Measurements from ENCODE around the gene KCNJ12.

KCNJ12 gene

DNA sequence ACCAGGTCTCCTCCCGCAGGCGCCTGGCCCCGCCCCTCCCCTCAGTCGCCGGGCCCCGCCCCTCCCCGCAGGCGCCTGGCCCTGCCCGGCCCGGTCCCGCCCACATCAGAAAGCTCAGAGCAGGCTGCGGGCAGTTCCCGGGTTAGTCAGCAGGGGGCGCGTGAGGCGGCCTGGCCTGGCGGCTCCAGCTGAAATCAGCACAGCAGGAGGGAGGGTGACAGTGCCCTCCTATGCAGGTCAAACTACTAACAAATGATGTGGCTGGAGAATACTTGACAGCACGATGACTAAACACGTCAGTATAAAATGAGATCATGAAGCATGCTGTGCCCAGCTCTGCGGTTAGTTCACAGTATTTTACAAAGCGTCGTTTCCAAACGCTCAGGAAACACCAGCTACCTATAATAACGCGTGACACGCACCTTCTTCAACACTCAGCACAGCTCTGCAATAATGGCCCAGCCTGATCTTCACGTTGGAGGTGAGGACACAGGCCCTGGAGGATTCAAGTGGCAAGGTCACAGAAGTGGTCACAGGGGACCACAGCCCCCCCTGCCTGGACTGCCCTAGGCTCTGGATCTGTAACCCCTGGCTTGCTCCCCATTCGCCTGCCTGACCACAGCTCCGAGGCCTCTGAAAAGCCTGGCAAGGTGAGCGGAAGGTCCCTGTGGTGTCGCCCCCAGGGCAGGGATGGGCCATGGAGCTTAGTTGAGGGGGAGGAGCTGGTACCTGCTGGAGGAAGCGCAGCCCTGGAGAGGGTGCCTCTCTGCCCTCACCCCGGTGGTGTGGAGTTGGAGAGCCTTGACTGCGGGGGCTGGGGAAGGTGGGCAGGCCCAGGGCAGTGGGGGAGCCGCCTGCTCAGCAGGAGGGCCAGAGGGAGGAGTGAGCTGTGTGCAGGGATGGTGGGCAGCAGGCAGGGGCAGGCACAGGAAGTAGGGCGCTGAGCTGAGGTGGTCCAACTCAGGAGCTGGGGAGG lies 81.2 kb downstream of the KCNJ12 start (continued):
- peak; percentile 80 for TF ChIP-seq WT1 (tag by site-specific recombination; IDR thresholded peaks at IDR 0.05)
- peak; percentile 62 for TF ChIP-seq SP2 (tag by site-specific recombination; IDR thresholded peaks at IDR 0.05)
- TF ChIP-seq ZFHX2 (tag by site-specific recombination; conservative IDR thresholded peaks at IDR 0.05), result peak; percentile 92
- TF ChIP-seq ZNF629 (tag by site-specific recombination; IDR thresholded peaks at IDR 0.05), result peak; percentile 99
- TF ChIP-seq RBAK (tag by site-specific recombination; IDR thresholded peaks at IDR 0.05), result no peak
- peak; percentile 79 for TF ChIP-seq ZNF600 (tag by site-specific recombination; IDR thresholded peaks at IDR 0.05)
- no peak for TF ChIP-seq ZNF133 (tag by site-specific recombination; IDR thresholded peaks at IDR 0.05)
- TF ChIP-seq ZNF311 (tag by site-specific recombination; IDR thresholded peaks at IDR 0.05; ENCODE audit: borderline replicate concordance), result no peak
- no peak for TF ChIP-seq ZNF292 (tag by site-specific recombination; IDR thresholded peaks at IDR 0.05; ENCODE audit: borderline replicate concordance, low read depth)
- TF ChIP-seq BCL11A (tag by site-specific recombination; IDR thresholded peaks at IDR 0.05; ENCODE audit: low read depth), result peak; percentile 99
- peak; percentile 45 for TF ChIP-seq PRDM1 (tag by site-specific recombination; IDR thresholded peaks at IDR 0.05)
- TF ChIP-seq EGR2 (tag by site-specific recombination; IDR thresholded peaks at IDR 0.05; ENCODE audit: low read depth), result peak; percentile 91
- TF ChIP-seq ZNF785 (tag by site-specific recombination; IDR thresholded peaks at IDR 0.05), result peak; percentile 51; the same call in 1 of the 2 replicates
- peak; percentile 78 for TF ChIP-seq IKZF3 (tag by site-specific recombination; IDR thresholded peaks at IDR 0.05)
- no peak for TF ChIP-seq ZNF513 (tag by site-specific recombination; IDR thresholded peaks at IDR 0.05)
- peak; percentile 78 for TF ChIP-seq ZFP69B (tag by site-specific recombination; IDR thresholded peaks at IDR 0.05)
- TF ChIP-seq ZNF23 (tag by site-specific recombination; IDR thresholded peaks at IDR 0.05; ENCODE audit: borderline replicate concordance), result no peak
- 0 out of 2 replicates have a peak, but pooled peaks have one; percentile 51 for TF ChIP-seq ZNF792 (tag by site-specific recombination; IDR thresholded peaks at IDR 0.05)
- no peak for TF ChIP-seq ZNF830 (tag by site-specific recombination; IDR thresholded peaks at IDR 0.05; ENCODE audit: low read depth)
- TF ChIP-seq ZNF776 (tag by site-specific recombination; IDR thresholded peaks at IDR 0.05; ENCODE audit: borderline replicate concordance), result no peak
- TF ChIP-seq BCL6B (tag by site-specific recombination; IDR thresholded peaks at IDR 0.05), result no peak
- TF ChIP-seq ZNF521 (tag by site-specific recombination; IDR thresholded peaks at IDR 0.05), result no peak
- TF ChIP-seq ZNF624 (tag by site-specific recombination; IDR thresholded peaks at IDR 0.05), result no peak
- peak; percentile 96 for TF ChIP-seq KLF17 (tag by site-specific recombination; IDR thresholded peaks at IDR 0.05)
- TF ChIP-seq HOXC10 (CRISPR knock-in tag; IDR thresholded peaks at IDR 0.05), result no peak
- TF ChIP-seq, protein P1, sequence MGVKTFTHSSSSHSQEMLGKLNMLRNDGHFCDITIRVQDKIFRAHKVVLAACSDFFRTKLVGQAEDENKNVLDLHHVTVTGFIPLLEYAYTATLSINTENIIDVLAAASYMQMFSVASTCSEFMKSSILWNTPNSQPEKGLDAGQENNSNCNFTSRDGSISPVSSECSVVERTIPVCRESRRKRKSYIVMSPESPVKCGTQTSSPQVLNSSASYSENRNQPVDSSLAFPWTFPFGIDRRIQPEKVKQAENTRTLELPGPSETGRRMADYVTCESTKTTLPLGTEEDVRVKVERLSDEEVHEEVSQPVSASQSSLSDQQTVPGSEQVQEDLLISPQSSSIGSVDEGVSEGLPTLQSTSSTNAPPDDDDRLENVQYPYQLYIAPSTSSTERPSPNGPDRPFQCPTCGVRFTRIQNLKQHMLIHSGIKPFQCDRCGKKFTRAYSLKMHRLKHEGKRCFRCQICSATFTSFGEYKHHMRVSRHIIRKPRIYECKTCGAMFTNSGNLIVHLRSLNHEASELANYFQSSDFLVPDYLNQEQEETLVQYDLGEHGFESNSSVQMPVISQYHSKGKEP (tag by site-specific recombination; IDR thresholded peaks at IDR 0.05), result no peak; the same call in 1 of the 2 replicates
- no peak for TF ChIP-seq ZNF48 (tag by site-specific recombination; IDR thresholded peaks at IDR 0.05)
- TF ChIP-seq ZNF423 (tag by site-specific recombination; IDR thresholded peaks at IDR 0.05), result peak; percentile 78
- peak; percentile 73 for TF ChIP-seq GLIS2 (tag by site-specific recombination; IDR thresholded peaks at IDR 0.05)
- TF ChIP-seq ZNF280C (tag by site-specific recombination; IDR thresholded peaks at IDR 0.05), result no peak
- TF ChIP-seq ZNF335 (tag by site-specific recombination; conservative IDR thresholded peaks at IDR 0.05), result peak; percentile 39; the same call in 1 of the 2 replicates
- no peak for TF ChIP-seq ZNF704 (tag by site-specific recombination; IDR thresholded peaks at IDR 0.05)
